Keratinocyte (primary cell): ENCODE results near the gene MYBPH. TPM values are rescaled to one million over a fixed set of nuclear protein-coding genes. Genes with fewer than 3 reads are reported as not detected.

Experiments
- DNase-seq: peaks from one replicate; pipeline ENCODE4 v3.0.0-alpha.2; 2011; ENCODE audit warnings: low read depth, missing footprints, low spot score
- FAIRE-seq: peaks from 2 replicates; lab custom pipeline; 2011; peaks lifted over from hg19 to GRCh38; lab: Jason Lieb, UNC
- H2AFZ ChIP-seq: 2 replicates; pipeline ENCODE4 v1.6.0; 2012; ENCODE audit warnings: low read length, control low read depth, inconsistent platforms; ENCODE audit not compliant: control insufficient read depth
- H3K27ac ChIP-seq: 2 replicates; pipeline ENCODE4 v1.5.1; 2011; ENCODE audit warnings: low read length; ENCODE audit not compliant: control insufficient read depth, insufficient read depth
- H3K27me3 ChIP-seq: 3 replicates; pipeline ENCODE4 v1.6.0; 2011; ENCODE audit warnings: low read length; ENCODE audit not compliant: control insufficient read depth, insufficient read depth; ENCODE audit errors: extremely low read depth
- H3K36me3 ChIP-seq, 2 experiments: 2 replicates in 1 of 2; 3 replicates in 1 of 2; pipeline ENCODE4 v1.5.1; 2011; ENCODE audit warnings: low read length in 2 of 2, mild to moderate bottlenecking in 1 of 2; ENCODE audit not compliant: control insufficient read depth in 2 of 2, insufficient read depth in 2 of 2; ENCODE audit errors: extremely low read depth in 1 of 2
- H3K4me1 ChIP-seq: 3 replicates; pipeline ENCODE4 v1.5.1; 2011; ENCODE audit warnings: low read length; ENCODE audit not compliant: control insufficient read depth, insufficient read depth; ENCODE audit errors: extremely low read depth
- H3K4me2 ChIP-seq: 3 replicates; pipeline ENCODE4 v1.6.0; 2011; ENCODE audit warnings: low read depth, low read length; ENCODE audit not compliant: control insufficient read depth, insufficient read depth; ENCODE audit errors: extremely low read depth
- H3K4me3 ChIP-seq, 3 experiments: fragments of 200-600 bp in 1 of 3; sonication (generic) in 1 of 3; 2 replicates in 2 of 3; 3 replicates in 1 of 3; pipeline ENCODE4 v1.5.1; 2011 to 2016; ENCODE audit warnings: low read length in 3 of 3, mild to moderate bottlenecking in 3 of 3, control low read depth in 2 of 3, inconsistent platforms in 1 of 3, low read depth in 1 of 3, mixed read lengths in 1 of 3, mixed run types in 1 of 3, moderate library complexity in 1 of 3; ENCODE audit not compliant: control insufficient read depth in 2 of 3, insufficient read depth in 2 of 3; ENCODE audit errors: extremely low read depth in 1 of 3
- H3K79me2 ChIP-seq: 2 replicates; pipeline ENCODE4 v1.6.0; 2012; ENCODE audit warnings: low read length; ENCODE audit not compliant: control insufficient read depth, insufficient read depth
- H3K9ac ChIP-seq: 3 replicates; pipeline ENCODE4 v1.6.0; 2011; ENCODE audit warnings: low read length; ENCODE audit not compliant: control insufficient read depth, insufficient read depth; ENCODE audit errors: extremely low read depth
- H3K9me1 ChIP-seq: 3 replicates; pipeline ENCODE4 v1.6.0; 2011; ENCODE audit warnings: low read length; ENCODE audit not compliant: control insufficient read depth, insufficient read depth; ENCODE audit errors: extremely low read depth
- H3K9me3 ChIP-seq: 2 replicates; pipeline ENCODE4 v1.5.1; 2012; ENCODE audit warnings: low read depth, low read length; ENCODE audit not compliant: control insufficient read depth
- H4K20me1 ChIP-seq: 3 replicates; pipeline ENCODE4 v1.6.0; 2011; ENCODE audit warnings: low read length; ENCODE audit not compliant: control insufficient read depth, insufficient read depth; ENCODE audit errors: extremely low read depth
- EZH2 ChIP-seq: IDR thresholded peaks from one replicate; pipeline ENCODE4 v1.6.1; 2012; ENCODE audit warnings: inconsistent platforms, mild to moderate bottlenecking, low read length, moderate library complexity
- dilution Hi-C: fragments of 300-500 bp; cut with MboI; formaldehyde crosslinking; loops from one replicate; pipeline ENCODE4 v1.7.0; 2020; ENCODE audit warnings: low sequenced_read_pairs; ENCODE audit not compliant: extremely low pct_ligation_motif_present
- polyA plus RNA-seq, 5 experiments: library from polyadenylated mRNA; depleted of rRNA in 3 of 5; stranded (reverse) in 3 of 5; stranded (forward) in 1 of 5; unstranded in 1 of 5; fragments of >200 nt; gene quantifications; 1 replicate in 1 of 5; 2 replicates in 3 of 5; 3 replicates in 1 of 5; pipeline versions ENCODE4 v1.2.1 to v1.2.3, GENCODE V29; 2011 to 2012; ENCODE audit warnings: missing spikeins in 2 of 5, low read depth in 1 of 5, low replicate concordance in 1 of 5
- TF ChIP-seq, protein P1 (sequence below), 3 experiments: IDR thresholded peaks in 1 of 3; conservative IDR thresholded peaks in 1 of 3; optimal IDR thresholded peaks in 1 of 3; 2 replicates in 2 of 3; 3 replicates in 1 of 3; pipeline versions ENCODE3 to v1.5.1; 2011; ENCODE audit warnings: low read length in 3 of 3, mild to moderate bottlenecking in 3 of 3, moderate library complexity in 2 of 3, control low read depth in 1 of 3, inconsistent platforms in 1 of 3; ENCODE audit not compliant: insufficient read depth in 2 of 3; ENCODE audit errors: extremely low read depth in 1 of 3

The MYBPH gene
- polyA plus RNA-seq, 1 donor (not counting 4 experiments of a cell fraction or from before 2014, with no cell fraction given) = not detected

DNA sequence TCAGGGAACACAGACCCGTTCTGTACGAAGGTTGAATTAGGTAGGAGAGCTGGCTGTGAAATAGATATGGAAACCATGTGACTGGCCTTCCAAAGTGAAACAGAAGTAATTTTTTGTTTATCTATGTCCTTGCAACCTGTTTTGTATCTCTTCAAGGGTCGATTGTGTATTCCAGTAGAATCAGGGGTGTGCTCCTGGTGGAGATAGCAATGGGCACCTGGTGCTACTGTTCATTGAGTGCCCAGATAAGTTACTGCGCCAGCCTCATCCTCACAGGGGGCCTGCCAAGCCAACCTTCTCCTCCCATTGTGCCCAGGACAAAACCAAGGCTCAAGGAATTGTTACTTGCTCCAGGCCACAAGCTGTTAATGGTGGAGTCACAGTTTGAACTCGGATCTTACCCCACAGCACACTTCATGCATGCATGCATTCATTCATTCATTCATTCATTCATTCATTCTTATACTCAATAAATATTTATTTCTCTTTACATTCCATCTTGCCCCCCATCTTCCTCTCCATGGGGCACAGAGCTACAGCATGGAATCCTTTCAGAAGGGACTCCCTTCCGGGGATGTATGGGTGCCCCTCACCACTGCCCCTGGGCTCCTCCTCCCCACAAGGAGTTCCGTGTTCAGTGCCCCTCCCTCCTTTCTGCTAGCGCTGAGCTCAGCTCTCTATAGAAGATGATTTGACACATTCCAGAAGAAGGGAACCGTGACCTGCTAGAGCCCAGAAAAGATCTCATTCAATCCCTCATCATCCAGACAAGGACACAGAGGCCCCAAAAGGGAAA lies 24.1 kb downstream of the MYBPH start:
- Histone ChIP-seq H3K79me2 (no peaks in the 10 kb centered on the region), H3K4me1 (peaks cover 19% of the 10 kb centered on the region), H3K36me3 (no peaks in the 10 kb centered on the region), H4K20me1 (no peaks in the 10 kb centered on the region), H3K27ac (no peak overlapping the region), H3K9me1 (no peaks in the 10 kb centered on the region), H3K4me3 (no peak overlapping the region), H3K9ac (no peak overlapping the region), H3K27me3 (no peaks in the 10 kb centered on the region), H3K4me2 (no peak overlapping the region), H2AFZ (no peak overlapping the region), H3K9me3 (no peaks in the 10 kb centered on the region)
- TF ChIP-seq EZH2 = no peak
- TF ChIP-seq, protein P1, sequence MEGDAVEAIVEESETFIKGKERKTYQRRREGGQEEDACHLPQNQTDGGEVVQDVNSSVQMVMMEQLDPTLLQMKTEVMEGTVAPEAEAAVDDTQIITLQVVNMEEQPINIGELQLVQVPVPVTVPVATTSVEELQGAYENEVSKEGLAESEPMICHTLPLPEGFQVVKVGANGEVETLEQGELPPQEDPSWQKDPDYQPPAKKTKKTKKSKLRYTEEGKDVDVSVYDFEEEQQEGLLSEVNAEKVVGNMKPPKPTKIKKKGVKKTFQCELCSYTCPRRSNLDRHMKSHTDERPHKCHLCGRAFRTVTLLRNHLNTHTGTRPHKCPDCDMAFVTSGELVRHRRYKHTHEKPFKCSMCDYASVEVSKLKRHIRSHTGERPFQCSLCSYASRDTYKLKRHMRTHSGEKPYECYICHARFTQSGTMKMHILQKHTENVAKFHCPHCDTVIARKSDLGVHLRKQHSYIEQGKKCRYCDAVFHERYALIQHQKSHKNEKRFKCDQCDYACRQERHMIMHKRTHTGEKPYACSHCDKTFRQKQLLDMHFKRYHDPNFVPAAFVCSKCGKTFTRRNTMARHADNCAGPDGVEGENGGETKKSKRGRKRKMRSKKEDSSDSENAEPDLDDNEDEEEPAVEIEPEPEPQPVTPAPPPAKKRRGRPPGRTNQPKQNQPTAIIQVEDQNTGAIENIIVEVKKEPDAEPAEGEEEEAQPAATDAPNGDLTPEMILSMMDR (optimal IDR thresholded peaks at IDR 0.05 in 1 of 3, IDR thresholded peaks at IDR 0.05 in 1 of 3, conservative IDR thresholded peaks at IDR 0.05 in 1 of 3; ENCODE audit: extremely low read depth in 1 of 3, insufficient read depth in 2 of 3, low read length in 3 of 3) = no peak
- no peak for FAIRE-seq
- dilution Hi-C loops = no loop called here
- DNase-seq = no peak

DNA sequence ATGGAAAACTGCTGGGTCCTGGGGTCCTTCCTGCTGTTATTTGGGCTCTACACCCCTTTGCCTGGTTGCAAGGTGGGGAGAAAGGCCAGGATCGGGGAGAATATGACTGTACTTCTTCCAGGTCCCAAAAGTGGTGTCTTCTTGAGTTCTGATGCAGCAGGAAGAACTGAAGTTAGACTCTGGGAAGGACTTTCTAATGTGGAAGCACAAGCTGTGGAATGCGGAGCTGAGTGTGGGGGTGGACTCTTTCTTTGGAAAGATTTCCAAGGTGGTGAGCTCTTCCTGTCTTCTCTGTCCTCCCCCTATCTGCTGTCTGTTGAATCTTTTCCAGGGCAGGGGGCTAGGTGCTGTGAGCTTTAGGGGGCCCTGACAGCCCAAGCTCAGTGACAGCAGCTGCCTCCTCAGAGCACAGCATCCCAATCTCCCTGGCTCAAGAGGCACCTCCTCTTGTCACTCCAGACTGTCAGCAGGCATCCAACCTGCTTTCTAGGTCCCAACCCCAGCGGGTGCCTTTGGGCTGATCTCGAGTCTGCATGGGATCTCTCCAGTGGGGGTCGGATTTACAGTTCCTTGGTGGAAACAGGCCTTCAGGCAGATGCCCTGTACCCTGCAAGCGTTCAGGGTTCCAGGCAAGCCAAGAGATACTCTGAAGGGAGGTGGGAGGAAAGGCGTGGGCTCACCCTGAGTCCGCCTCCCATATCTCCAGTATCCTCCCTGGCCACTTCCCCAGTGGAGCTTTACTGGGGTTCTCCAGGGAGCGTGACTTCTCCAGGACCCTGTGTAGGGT lies 24.9 kb downstream of the MYBPH start:
- no peaks in the 10 kb centered on the region for H3K27me3 ChIP-seq
- FAIRE-seq = no peak
- no peaks in the 10 kb centered on the region for H4K20me1 ChIP-seq
- H3K36me3 ChIP-seq = no peaks in the 10 kb centered on the region
- dilution Hi-C loops = no loop called here
- H3K9ac ChIP-seq = no peak overlapping the region
- TF ChIP-seq, protein P1 (optimal IDR thresholded peaks at IDR 0.05 in 1 of 3, IDR thresholded peaks at IDR 0.05 in 1 of 3, conservative IDR thresholded peaks at IDR 0.05 in 1 of 3; ENCODE audit: extremely low read depth in 1 of 3, insufficient read depth in 2 of 3, low read length in 3 of 3) = no peak
- no peak for TF ChIP-seq EZH2
- no peak overlapping the region for H3K27ac ChIP-seq
- DNase-seq = no peak
- no peak overlapping the region for H2AFZ ChIP-seq
- no peaks in the 10 kb centered on the region for H3K79me2 ChIP-seq
- H3K9me1 ChIP-seq = no peaks in the 10 kb centered on the region
- H3K4me2 ChIP-seq = no peak overlapping the region
- H3K4me3 ChIP-seq = no peak overlapping the region
- no peaks in the 10 kb centered on the region for H3K9me3 ChIP-seq
- peaks cover 19% of the 10 kb centered on the region for H3K4me1 ChIP-seq
